Cardiac fibroblast (primary cell): ENCODE results near the gene CBLN2.
A peak's percentile ranks its signal among the peaks of the same experiment; 100 is the strongest.

Source experiments
- DNase-seq, 2 donors: peaks; one replicate each; pipeline versions ENCODE4 v3.0.0 to v3.0.0-alpha.2; 2010; ENCODE audit warnings: low read depth in 2 of 2
- H3K4me3 ChIP-seq, 2 donors: replicated peaks in 1 of 2; 1 replicate in 1 of 2; 2 replicates in 1 of 2; pipeline ENCODE4 v1.5.1; 2011; ENCODE audit warnings: low read depth in 2 of 2, low read length in 2 of 2, mild to moderate bottlenecking in 2 of 2, moderate library complexity in 1 of 2
- CTCF ChIP-seq: IDR thresholded peaks from one replicate; pipeline ENCODE4 v1.5.1; 2011; ENCODE audit warnings: low read depth, mild to moderate bottlenecking, low read length, inconsistent platforms

Gene CBLN2

GRCh38 chr18:72555101-72555500 is 11.0 kb upstream of the CBLN2 start:
- TF ChIP-seq CTCF: no peak
- no peak overlapping the region for H3K4me3 ChIP-seq
- DNase-seq: no peak

GRCh38 chr18:72543357-72544055 is 636 bp downstream of the CBLN2 start:
- DNase-seq: no peak
- no peak for TF ChIP-seq CTCF
- peak overlapping the region in 1 of 2 donors; percentile 26 for H3K4me3 ChIP-seq

- peak; percentile 0 to 1 for DNase-seq
These were observed 1.2 kb downstream of the CBLN2 start for GRCh38 chr18:72542984-72543356.

GRCh38 chr18:72542342-72542741 is 1.8 kb downstream of the CBLN2 start:
- no peak overlapping the region for H3K4me3 ChIP-seq
- DNase-seq: no peak
- TF ChIP-seq CTCF: no peak

More at GRCh38 chr18:72542984-72543356, 1.2 kb downstream of the CBLN2 start:
- TF ChIP-seq CTCF: no peak
- H3K4me3 ChIP-seq: no peak overlapping the region

- TF ChIP-seq CTCF: no peak
- DNase-seq: no peak
- H3K4me3 ChIP-seq: no peak overlapping the region
These were observed 2.2 kb downstream of the CBLN2 start for GRCh38 chr18:72541871-72542332.

DNA sequence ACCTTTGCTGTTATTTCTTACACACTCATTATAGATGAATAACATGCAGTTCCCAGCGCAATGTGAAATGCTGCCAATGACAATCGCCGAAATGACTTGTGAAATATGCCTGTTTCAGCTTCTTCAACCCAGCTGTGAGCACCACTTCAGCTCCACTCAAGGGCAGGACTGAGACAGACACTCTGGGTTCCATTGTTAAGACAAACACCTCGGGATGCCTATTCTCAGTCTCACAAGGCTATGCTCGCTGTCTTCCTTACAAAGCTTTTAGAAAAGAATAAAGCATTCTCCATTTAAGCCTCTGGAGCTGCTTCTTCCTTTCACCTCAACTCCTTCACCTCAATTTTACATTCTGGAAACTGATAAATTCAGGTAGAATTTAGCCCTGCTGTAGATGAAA is 4.2 kb downstream of the CBLN2 start:
- H3K4me3 ChIP-seq: no peak overlapping the region
- no peak for DNase-seq
- no peak for TF ChIP-seq CTCF

GRCh38 chr18:72530622-72531021 is 13.5 kb downstream of the CBLN2 start:
- TF ChIP-seq CTCF: no peak
- no peak overlapping the region for H3K4me3 ChIP-seq
- no peak for DNase-seq
